Loucy (cell line): ENCODE data around the gene HEATR1.

ENCODE experiments used
- EZH2phosphoT487 ChIP-seq: fragments of 200-600 bp; IDR thresholded peaks from 2 replicates; pipeline ENCODE4 v1.6.1; 2018; ENCODE audit warnings: antibody characterized with exemption, mild to moderate bottlenecking, moderate library complexity, borderline replicate concordance
- TF ChIP-seq, protein P1 (sequence below): fragments of 200-600 bp; sonication (generic); conservative IDR thresholded peaks from 2 replicates; pipeline ENCODE4 v1.5.1; 2014; ENCODE audit warnings: mild to moderate bottlenecking, antibody characterized with exemption, low read length

DNA sequence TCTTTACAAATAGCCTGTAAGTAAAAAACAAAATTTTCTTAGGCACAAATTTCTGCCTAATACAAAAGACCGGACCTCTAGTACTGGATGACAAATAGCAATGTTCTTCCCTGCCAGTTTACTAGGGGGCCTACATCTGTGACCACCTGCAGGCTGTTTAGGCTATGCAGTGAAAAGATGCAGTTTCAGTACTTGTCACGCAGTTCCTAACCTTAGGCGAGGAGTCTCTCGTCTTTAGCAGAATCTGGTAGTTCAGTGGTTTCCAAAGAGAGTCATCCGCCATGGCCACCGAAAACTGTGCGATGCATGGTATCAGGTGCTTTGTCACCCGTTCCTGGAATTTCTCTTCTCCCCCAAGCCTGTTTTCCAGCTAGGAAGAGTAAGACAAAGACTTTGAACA, 50.9 kb downstream of the HEATR1 start:
- TF ChIP-seq, protein P1, sequence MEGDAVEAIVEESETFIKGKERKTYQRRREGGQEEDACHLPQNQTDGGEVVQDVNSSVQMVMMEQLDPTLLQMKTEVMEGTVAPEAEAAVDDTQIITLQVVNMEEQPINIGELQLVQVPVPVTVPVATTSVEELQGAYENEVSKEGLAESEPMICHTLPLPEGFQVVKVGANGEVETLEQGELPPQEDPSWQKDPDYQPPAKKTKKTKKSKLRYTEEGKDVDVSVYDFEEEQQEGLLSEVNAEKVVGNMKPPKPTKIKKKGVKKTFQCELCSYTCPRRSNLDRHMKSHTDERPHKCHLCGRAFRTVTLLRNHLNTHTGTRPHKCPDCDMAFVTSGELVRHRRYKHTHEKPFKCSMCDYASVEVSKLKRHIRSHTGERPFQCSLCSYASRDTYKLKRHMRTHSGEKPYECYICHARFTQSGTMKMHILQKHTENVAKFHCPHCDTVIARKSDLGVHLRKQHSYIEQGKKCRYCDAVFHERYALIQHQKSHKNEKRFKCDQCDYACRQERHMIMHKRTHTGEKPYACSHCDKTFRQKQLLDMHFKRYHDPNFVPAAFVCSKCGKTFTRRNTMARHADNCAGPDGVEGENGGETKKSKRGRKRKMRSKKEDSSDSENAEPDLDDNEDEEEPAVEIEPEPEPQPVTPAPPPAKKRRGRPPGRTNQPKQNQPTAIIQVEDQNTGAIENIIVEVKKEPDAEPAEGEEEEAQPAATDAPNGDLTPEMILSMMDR: no peak
- TF ChIP-seq EZH2phosphoT487: no peak
